MM.1S (cell line): Measurements from ENCODE around the gene TPI1.

Source experiments
- DNase-seq: peaks from one replicate; pipeline ENCODE4 v3.0.0-alpha.2; 2015
- H2AFZ ChIP-seq: fragments of 300-600 bp; sonication (generic); 2 replicates; pipeline ENCODE4 v1.6.0; 2016; ENCODE audit warnings: antibody characterized with exemption, low read length
- H3F3A ChIP-seq: fragments of 300-600 bp; sonication (generic); 2 replicates; pipeline ENCODE4 v1.6.1; 2016; ENCODE audit warnings: mild to moderate bottlenecking, antibody characterized with exemption, low read length, moderate library complexity, mixed read lengths; ENCODE audit not compliant: insufficient read depth
- H3K27ac ChIP-seq: fragments of 300-600 bp; sonication (generic); 2 replicates; pipeline ENCODE4 v1.5.1; 2016; ENCODE audit warnings: mild to moderate bottlenecking, low read length
- H3K27me3 ChIP-seq: fragments of 300-600 bp; sonication (generic); replicated peaks from 2 replicates; pipeline ENCODE4 v1.6.0; 2016; ENCODE audit warnings: low read length; ENCODE audit not compliant: insufficient read depth
- H3K36me3 ChIP-seq: fragments of 300-600 bp; sonication (generic); replicated peaks from 2 replicates; pipeline ENCODE4 v1.6.1; 2016; ENCODE audit warnings: mild to moderate bottlenecking, low read length, mixed read lengths; ENCODE audit not compliant: insufficient read depth
- H3K4me1 ChIP-seq: fragments of 300-600 bp; sonication (generic); 2 replicates; pipeline ENCODE4 v1.6.1; 2016; ENCODE audit warnings: low read length, mixed read lengths
- H3K4me2 ChIP-seq: fragments of 300-600 bp; sonication (generic); 2 replicates; pipeline ENCODE4 v1.6.0; 2016; ENCODE audit warnings: low read depth, low read length
- H3K4me3 ChIP-seq: fragments of 300-600 bp; sonication (generic); 2 replicates; pipeline ENCODE4 v1.5.1; 2016; ENCODE audit warnings: low read length, mixed read lengths
- H3K79me2 ChIP-seq: fragments of 300-600 bp; sonication (generic); 2 replicates; pipeline ENCODE4 v1.6.1; 2016; ENCODE audit warnings: mixed run types, low read length, mixed read lengths
- H3K9ac ChIP-seq: fragments of 300-600 bp; sonication (generic); 2 replicates; pipeline ENCODE4 v1.6.1; 2016; ENCODE audit warnings: low read length, mixed read lengths
- H3K9me2 ChIP-seq: fragments of 300-600 bp; sonication (generic); replicated peaks from 2 replicates; pipeline ENCODE4 v1.6.1; 2016; ENCODE audit warnings: mild to moderate bottlenecking, low read length, mixed read lengths; ENCODE audit not compliant: insufficient read depth
- H3K9me3 ChIP-seq: fragments of 300-600 bp; sonication (generic); replicated peaks from 2 replicates; pipeline ENCODE4 v1.6.1; 2016; ENCODE audit warnings: mild to moderate bottlenecking, low read length, mixed read lengths; ENCODE audit not compliant: insufficient read depth
- H4K20me1 ChIP-seq: fragments of 300-600 bp; sonication (generic); 2 replicates; pipeline ENCODE4 v1.6.1; 2016; ENCODE audit warnings: mild to moderate bottlenecking, low read length, moderate library complexity, mixed read lengths; ENCODE audit not compliant: insufficient read depth
- EZH2 ChIP-seq: fragments of 300-600 bp; sonication (generic); optimal IDR thresholded peaks from 2 replicates; pipeline ENCODE3; 2017; ENCODE audit warnings: low read depth, mild to moderate bottlenecking, antibody characterized with exemption, low read length, mixed read lengths
- EZH2phosphoT487 ChIP-seq: fragments of 300-600 bp; sonication (generic); IDR thresholded peaks from 2 replicates; pipeline ENCODE4 v1.6.1; 2018; ENCODE audit warnings: antibody characterized with exemption, low read length
- TF ChIP-seq, protein P1 (sequence below): fragments of 300-600 bp; sonication (generic); IDR thresholded peaks from 2 replicates; pipeline ENCODE4 v1.5.1; 2016; ENCODE audit warnings: antibody characterized with exemption, low read length, mixed read lengths

Gene TPI1

DNA sequence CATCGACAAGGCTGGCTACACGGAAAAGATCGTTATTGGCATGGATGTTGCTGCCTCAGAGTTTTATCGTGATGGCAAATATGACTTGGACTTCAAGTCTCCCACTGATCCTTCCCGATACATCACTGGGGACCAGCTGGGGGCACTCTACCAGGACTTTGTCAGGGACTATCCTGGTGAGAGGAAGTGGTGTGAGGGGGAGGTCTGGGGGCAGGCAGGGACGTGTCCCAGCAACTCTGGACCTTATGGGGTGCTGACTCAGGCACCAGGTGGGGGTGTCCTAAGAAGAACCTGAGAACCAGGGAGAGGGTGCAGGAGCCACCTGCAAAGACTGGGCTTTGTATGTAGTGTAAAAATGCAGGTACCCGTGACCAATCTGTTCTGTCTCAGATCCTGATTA is 52.3 kb downstream of the TPI1 start:
- Histone ChIP-seq H3K79me2 (peaks cover 58% of the 10 kb centered on the region), H3K27me3 (no peaks in the 10 kb centered on the region), H3K36me3 (peaks cover 10% of the 10 kb centered on the region; the same call in 1 of the 2 replicates), H3K9ac (peak overlapping the region; percentile 10; the same call in 1 of the 2 replicates), H2AFZ (no peak overlapping the region), H3K27ac (peak overlapping the region; percentile 92), H3K4me3 (no peak overlapping the region), H3F3A (peaks cover 66% of the 10 kb centered on the region), H3K4me2 (peak overlapping the region; percentile 9; the same call in 1 of the 2 replicates), H3K4me1 (peaks cover 75% of the 10 kb centered on the region), H3K9me3 (no peaks in the 10 kb centered on the region), H3K9me2 (no peaks in the 10 kb centered on the region), H4K20me1 (no peaks in the 10 kb centered on the region)
- peak; percentile 55 for DNase-seq
- TF ChIP-seq, protein P1, sequence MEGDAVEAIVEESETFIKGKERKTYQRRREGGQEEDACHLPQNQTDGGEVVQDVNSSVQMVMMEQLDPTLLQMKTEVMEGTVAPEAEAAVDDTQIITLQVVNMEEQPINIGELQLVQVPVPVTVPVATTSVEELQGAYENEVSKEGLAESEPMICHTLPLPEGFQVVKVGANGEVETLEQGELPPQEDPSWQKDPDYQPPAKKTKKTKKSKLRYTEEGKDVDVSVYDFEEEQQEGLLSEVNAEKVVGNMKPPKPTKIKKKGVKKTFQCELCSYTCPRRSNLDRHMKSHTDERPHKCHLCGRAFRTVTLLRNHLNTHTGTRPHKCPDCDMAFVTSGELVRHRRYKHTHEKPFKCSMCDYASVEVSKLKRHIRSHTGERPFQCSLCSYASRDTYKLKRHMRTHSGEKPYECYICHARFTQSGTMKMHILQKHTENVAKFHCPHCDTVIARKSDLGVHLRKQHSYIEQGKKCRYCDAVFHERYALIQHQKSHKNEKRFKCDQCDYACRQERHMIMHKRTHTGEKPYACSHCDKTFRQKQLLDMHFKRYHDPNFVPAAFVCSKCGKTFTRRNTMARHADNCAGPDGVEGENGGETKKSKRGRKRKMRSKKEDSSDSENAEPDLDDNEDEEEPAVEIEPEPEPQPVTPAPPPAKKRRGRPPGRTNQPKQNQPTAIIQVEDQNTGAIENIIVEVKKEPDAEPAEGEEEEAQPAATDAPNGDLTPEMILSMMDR = peak; percentile 37
- TF ChIP-seq EZH2 (no peak), EZH2phosphoT487 (no peak)
